PC-3 (cell line): ENCODE results near the gene CYP39A1. TPM values are rescaled to one million over a fixed set of nuclear protein-coding genes. Genes with fewer than 3 reads are reported as not detected.

Source experiments
- ATAC-seq: fragments of 200-7000 bp; cut with Tn5 transposase; 2 replicates; pipeline ENCODE4 v1.9.1; 2020; ENCODE audit warnings: mild to moderate bottlenecking, moderate library complexity
- BruUV-seq: library from RNA; stranded (reverse); fragments of 400-500 nt; replicated peaks from 2 replicates; lab custom pipeline; 2021; lab: Mats Ljungman, UMichigan
- CTCF ChIA-PET: fragments of 300-600 bp; sonication (Branson Sonifier 250); formaldehyde crosslinking; loops from one replicate; lab custom pipeline; 2022; ENCODE audit warnings: antibody characterized with exemption; lab: Charles Lee
- POLR2A ChIA-PET: fragments of 300-600 bp; sonication (Branson Sonifier 250); formaldehyde crosslinking; loops from one replicate; lab custom pipeline; 2022; ENCODE audit warnings: antibody characterized with exemption; ENCODE audit not compliant: unreplicated experiment; lab: Charles Lee
- DNase-seq: peaks from one replicate; pipeline ENCODE4 v3.0.0-alpha.2; 2015
- H2AFZ ChIP-seq: fragments of 300-600 bp; sonication (generic); 2 replicates; pipeline ENCODE4 v1.6.0; 2016; ENCODE audit warnings: antibody characterized with exemption, low read length
- H3F3A ChIP-seq: fragments of 300-600 bp; sonication (generic); one replicate; pipeline ENCODE4 v1.6.0; 2017; ENCODE audit warnings: antibody characterized with exemption, low read length, control low read depth, mild to moderate bottlenecking; ENCODE audit not compliant: unreplicated experiment
- H3K27ac ChIP-seq: fragments of 300-600 bp; sonication (generic); 2 replicates; pipeline ENCODE4 v1.5.1; 2016; ENCODE audit warnings: mild to moderate bottlenecking, low read length
- H3K27me3 ChIP-seq: fragments of 300-600 bp; sonication (generic); 2 replicates; pipeline ENCODE4 v1.6.1; 2016; ENCODE audit warnings: low read length, mixed read lengths
- H3K36me3 ChIP-seq: fragments of 300-600 bp; sonication (generic); 2 replicates; pipeline ENCODE4 v1.6.1; 2016; ENCODE audit warnings: low read depth, mixed run types, low read length, mixed read lengths
- H3K4me1 ChIP-seq: fragments of 300-600 bp; sonication (generic); 2 replicates; pipeline ENCODE4 v1.5.1; 2016; ENCODE audit warnings: low read length; ENCODE audit not compliant: insufficient read depth
- H3K4me2 ChIP-seq: fragments of 300-600 bp; sonication (generic); 2 replicates; pipeline ENCODE4 v1.6.0; 2016; ENCODE audit warnings: low read length
- H3K4me3 ChIP-seq: fragments of 300-600 bp; sonication (generic); 2 replicates; pipeline ENCODE4 v1.5.1; 2016; ENCODE audit warnings: mild to moderate bottlenecking, low read length, mixed read lengths
- H3K79me2 ChIP-seq: fragments of 300-600 bp; sonication (generic); 2 replicates; pipeline ENCODE4 v1.6.1; 2017; ENCODE audit warnings: low read length, mixed read lengths
- H3K9ac ChIP-seq: fragments of 300-600 bp; sonication (generic); 2 replicates; pipeline ENCODE4 v1.6.0; 2016; ENCODE audit warnings: mild to moderate bottlenecking, low read length
- H3K9me2 ChIP-seq: fragments of 300-600 bp; sonication (generic); replicated peaks from 2 replicates; pipeline ENCODE4 v1.6.1; 2016; ENCODE audit warnings: mixed run types, low read length, mixed read lengths
- H3K9me3 ChIP-seq: fragments of 300-600 bp; sonication (generic); 2 replicates; pipeline ENCODE4 v1.6.1; 2016; ENCODE audit warnings: low read length, mixed read lengths
- H4K20me1 ChIP-seq: fragments of 300-600 bp; sonication (generic); 2 replicates; pipeline ENCODE4 v1.6.1; 2016; ENCODE audit warnings: low read length, mixed read lengths
- EZH2 ChIP-seq: fragments of 300-600 bp; sonication (generic); IDR thresholded peaks from one replicate; pipeline ENCODE4 v1.6.1; 2017; ENCODE audit warnings: antibody characterized with exemption, mild to moderate bottlenecking, low read length; ENCODE audit not compliant: unreplicated experiment
- EZH2phosphoT487 ChIP-seq: fragments of 300-600 bp; sonication (generic); IDR thresholded peaks from 2 replicates; pipeline ENCODE4 v1.6.1; 2018; ENCODE audit warnings: mild to moderate bottlenecking, antibody characterized with exemption, low read length, borderline replicate concordance
- intact Hi-C: fragments of 100-400 bp; cut with micrococcal nuclease; formaldehyde crosslinking; loops from 2 replicates; pipeline ENCODE4 v1.9.0; 2023
- total RNA-seq: library from RNA; depleted of rRNA; stranded (reverse); fragments of >200 nt; gene quantifications from 2 replicates; pipeline ENCODE4 v1.2.3, GENCODE V29; 2014; rRNA removed
- TF ChIP-seq, protein P1 (sequence below): fragments of 300-600 bp; sonication (generic); conservative IDR thresholded peaks from 2 replicates; pipeline ENCODE4 v1.5.1; 2017; ENCODE audit warnings: antibody characterized with exemption, low read depth, mild to moderate bottlenecking, low read length

Gene CYP39A1
- total RNA-seq, 1 experiment from 2014 or later, result 0.66 TPM

- Histone ChIP-seq H3F3A (no peaks in the 10 kb centered on the region), H4K20me1 (no peaks in the 10 kb centered on the region), H3K4me2 (no peak overlapping the region), H3K27ac (no peak overlapping the region), H3K79me2 (no peaks in the 10 kb centered on the region), H3K9me3 (no peaks in the 10 kb centered on the region), H3K4me3 (no peak overlapping the region), H3K9me2 (no peaks in the 10 kb centered on the region), H3K36me3 (no peaks in the 10 kb centered on the region), H2AFZ (no peak overlapping the region), H3K27me3 (peaks cover 33% of the 10 kb centered on the region), H3K4me1 (no peaks in the 10 kb centered on the region), H3K9ac (no peak overlapping the region)
- BruUV-seq, result no TSS peak
- TF ChIP-seq, protein P1, sequence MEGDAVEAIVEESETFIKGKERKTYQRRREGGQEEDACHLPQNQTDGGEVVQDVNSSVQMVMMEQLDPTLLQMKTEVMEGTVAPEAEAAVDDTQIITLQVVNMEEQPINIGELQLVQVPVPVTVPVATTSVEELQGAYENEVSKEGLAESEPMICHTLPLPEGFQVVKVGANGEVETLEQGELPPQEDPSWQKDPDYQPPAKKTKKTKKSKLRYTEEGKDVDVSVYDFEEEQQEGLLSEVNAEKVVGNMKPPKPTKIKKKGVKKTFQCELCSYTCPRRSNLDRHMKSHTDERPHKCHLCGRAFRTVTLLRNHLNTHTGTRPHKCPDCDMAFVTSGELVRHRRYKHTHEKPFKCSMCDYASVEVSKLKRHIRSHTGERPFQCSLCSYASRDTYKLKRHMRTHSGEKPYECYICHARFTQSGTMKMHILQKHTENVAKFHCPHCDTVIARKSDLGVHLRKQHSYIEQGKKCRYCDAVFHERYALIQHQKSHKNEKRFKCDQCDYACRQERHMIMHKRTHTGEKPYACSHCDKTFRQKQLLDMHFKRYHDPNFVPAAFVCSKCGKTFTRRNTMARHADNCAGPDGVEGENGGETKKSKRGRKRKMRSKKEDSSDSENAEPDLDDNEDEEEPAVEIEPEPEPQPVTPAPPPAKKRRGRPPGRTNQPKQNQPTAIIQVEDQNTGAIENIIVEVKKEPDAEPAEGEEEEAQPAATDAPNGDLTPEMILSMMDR, result no peak
- intact Hi-C loops, result no loop called here
- ChIA-PET CTCF (interaction anchor here (0.5 kb wide), 1 partner anchor 8 kb away, joined by 3 read pairs; no protein-coding TSS in a partner anchor), POLR2A (interaction anchor here (0.6 kb wide), 1 partner anchor 35 kb away, joined by 5 read pairs; no protein-coding TSS in a partner anchor)
- DNase-seq, result peak; percentile 57
- peak; percentile 81 for ATAC-seq
Observed at GRCh38 chr6:46501136-46502089, 151.2 kb downstream of the CYP39A1 start.

DNA sequence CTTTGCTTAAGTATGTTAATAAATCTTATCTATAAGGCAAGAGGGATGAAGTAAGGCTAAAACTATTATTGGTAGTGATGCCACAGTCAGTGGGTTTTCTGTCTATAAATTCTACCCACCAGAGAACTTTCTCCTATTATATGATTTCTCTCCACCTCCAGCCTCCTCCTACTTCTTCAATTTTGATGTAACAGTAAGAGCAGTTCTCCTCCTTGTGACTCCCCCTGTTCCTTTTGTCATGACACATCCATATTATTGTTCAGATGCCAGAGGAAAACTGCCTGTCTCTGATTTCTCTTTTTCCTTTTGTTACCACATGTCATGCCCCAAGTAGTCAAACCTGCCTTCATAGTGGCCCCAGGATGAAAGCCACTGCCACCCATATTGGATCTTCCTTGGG lies 152.2 kb downstream of the CYP39A1 start:
- ChIA-PET CTCF (no interaction called here), POLR2A (no interaction called here)
- intact Hi-C loops, result no loop called here
- ATAC-seq (no peak), DNase-seq (no peak)
- no peak overlapping the region for H3K27ac ChIP-seq
- H3K9ac ChIP-seq, result no peak overlapping the region
- no peaks in the 10 kb centered on the region for H3K9me3 ChIP-seq
- H3F3A ChIP-seq, result no peaks in the 10 kb centered on the region
- peaks cover 32% of the 10 kb centered on the region for H3K27me3 ChIP-seq
- H3K79me2 ChIP-seq, result no peaks in the 10 kb centered on the region
- no TSS peak for BruUV-seq
- no peaks in the 10 kb centered on the region for H3K4me1 ChIP-seq
- H2AFZ ChIP-seq, result no peak overlapping the region
- H4K20me1 ChIP-seq, result no peaks in the 10 kb centered on the region
- TF ChIP-seq EZH2phosphoT487, result no peak
- TF ChIP-seq EZH2, result no peak
- TF ChIP-seq, protein P1, result no peak
- no peaks in the 10 kb centered on the region for H3K36me3 ChIP-seq
- H3K4me3 ChIP-seq, result no peak overlapping the region
- no peak overlapping the region for H3K4me2 ChIP-seq
- H3K9me2 ChIP-seq, result no peaks in the 10 kb centered on the region

Other genes starting within 250 kb of the CYP39A1 start
- gene RCAN2, start 161.4 kb downstream of the CYP39A1 start, total RNA-seq, result not detected in 2 replicates
- 3.8 and 13.6 TPM in 2 replicates for gene SLC25A27, start 157 bp upstream of the CYP39A1 start, total RNA-seq
- 0.07 TPM in 1 of 2 replicates, not detected in the other for gene TDRD6, start 35.1 kb upstream of the CYP39A1 start, total RNA-seq
- gene PLA2G7, start 82.6 kb upstream of the CYP39A1 start, total RNA-seq, result 1.8 and 2.9 TPM in 2 replicates
- gene ANKRD66, start 94.1 kb upstream of the CYP39A1 start, total RNA-seq, result not detected in 2 replicates
- not detected in 2 replicates for gene MEP1A, start 140.6 kb upstream of the CYP39A1 start, total RNA-seq